NOMO-1 treated with DMSO at 0.1 percent for 48 hours (cell line): Measurements from ENCODE around the gene IFI27.
"Not testable (repeated sequence)": the region's sequence is repeated elsewhere in the genome, so short reads cannot be mapped to it uniquely, and the experiment has no call there.

Source experiments
- DNase-seq: peaks from one replicate; lab custom pipeline; 2025; ENCODE audit not compliant: unreplicated experiment; lab: John Stamatoyannopoulos, UW

IFI27 gene

DNA sequence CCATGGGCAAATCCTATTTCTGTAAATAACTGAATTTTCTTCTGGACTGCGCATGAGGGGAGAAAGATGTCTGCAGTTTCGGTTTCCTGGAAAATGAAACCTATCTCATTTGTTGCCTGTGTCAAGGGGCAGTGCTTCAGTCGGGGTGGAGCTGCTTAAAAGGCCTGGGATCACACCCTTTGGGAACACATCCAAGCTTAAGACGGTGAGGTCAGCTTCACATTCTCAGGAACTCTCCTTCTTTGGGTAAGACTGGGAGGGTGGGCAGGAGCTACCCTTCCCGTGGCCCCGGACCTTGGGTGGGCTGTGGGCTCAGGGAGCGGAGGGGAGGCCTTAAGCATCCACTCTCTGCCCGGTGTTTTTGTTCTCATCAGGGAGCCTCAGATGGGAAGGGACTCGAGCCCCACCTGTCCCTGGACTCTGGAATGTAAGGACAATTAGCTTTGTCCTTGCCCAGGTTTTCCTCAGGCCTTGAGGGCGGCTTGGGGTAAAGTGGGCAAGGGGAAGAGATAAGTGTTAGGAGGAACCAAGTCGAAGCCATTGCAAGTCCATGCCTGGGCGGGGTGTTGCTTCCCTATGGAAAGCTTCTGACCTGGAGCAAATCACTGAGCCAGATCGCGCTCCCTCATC, at the start of gene IFI27:
TSS of gene IFI27 (plus strand) at position 185 of the 630 bp plus-strand sequence.
- no peak for DNase-seq

DNA sequence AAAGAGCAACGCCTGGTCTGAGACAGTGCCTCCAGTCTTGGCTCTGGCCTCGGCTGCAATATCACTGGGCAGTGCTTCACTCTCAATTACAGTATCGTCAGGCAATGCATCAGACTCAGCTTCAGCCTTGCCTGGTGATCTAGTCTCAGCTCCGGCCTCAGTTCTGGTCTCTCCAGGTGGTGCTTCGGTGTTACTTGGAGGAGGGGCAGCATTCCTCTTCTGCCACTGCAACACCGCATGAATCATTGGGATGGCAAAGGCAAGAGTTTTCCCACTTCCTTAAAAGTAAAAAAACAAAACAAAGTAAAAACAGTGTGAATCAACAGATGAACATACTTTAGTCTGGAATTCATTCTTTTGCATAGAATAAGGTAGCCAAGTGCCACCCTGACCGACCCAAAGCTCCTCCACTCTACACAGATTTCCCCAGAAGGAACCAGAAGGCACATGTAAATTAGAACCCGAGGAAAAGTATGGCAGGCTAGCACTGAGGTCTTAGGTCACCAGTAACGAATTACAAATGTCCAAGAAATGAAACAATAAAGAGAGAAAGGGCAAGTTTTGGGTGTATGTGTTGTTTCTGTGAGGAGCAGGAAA, 48.1 kb upstream of the IFI27 start:
- no peak for DNase-seq

DNA sequence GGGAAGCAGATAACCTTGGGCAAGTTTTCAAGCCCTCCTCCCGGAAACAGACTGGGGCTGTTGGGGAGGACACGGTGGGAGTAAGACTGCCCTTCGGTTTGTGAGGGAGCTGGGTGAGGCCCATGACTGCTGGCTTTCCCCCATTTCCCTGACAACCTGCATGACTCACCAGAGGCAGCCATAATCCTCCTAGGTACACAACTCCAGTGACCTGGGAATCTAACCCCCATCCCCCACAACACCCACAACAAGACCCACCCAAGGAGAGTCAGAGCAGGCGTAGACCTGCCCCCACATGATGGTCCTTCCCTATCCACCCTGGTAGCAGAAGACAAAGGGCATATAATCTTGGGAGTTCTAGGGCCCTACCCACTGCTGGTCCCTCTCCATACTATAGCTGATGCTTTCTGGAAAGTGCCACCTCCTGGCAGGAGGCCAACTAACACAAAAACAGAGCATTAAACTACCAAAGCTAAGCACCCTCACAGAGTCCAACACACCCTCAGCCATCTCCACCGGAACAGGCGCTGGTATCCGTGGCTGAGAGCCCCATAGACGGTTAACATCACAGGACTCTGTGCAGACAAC, 44.4 kb upstream of the IFI27 start:
- no peak for DNase-seq

DNA sequence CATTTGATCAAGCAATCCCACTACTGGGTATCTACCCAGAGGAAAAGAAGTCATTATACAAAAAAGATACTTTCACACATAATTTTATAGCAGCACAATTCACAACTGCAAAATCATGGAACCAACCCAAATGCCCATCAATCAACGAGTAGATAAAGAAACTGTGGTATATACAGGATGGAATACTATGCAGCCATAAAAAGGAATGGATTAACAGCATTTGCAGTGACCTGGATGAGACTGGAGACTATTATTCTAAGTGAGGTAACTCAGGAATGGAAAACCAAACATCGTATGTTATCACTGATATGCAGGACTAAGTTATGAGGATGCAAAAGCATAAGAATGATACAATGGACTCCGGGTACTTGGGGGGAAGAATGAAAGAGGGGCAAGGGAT, 38.5 kb upstream of the IFI27 start:
- DNase-seq: not testable (repeated sequence)

DNA sequence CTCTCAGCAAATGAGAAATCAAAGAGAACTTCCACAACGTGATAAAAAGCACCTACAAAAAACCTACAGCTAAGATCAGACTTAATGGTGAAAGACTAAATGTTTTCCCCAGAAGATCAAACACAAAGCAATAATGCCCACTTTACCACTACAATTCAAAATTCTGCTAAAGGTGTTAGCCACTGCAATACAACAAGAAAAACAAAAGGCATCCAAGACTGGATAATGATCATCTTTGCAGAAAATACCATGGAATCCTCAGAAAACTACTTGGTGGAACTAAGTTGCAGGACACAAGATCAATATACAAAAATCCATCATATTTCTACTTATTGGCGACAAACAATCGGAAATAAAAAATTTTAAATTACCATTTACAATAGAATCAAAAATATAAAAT, 36.0 kb upstream of the IFI27 start:
- DNase-seq: no peak

DNA sequence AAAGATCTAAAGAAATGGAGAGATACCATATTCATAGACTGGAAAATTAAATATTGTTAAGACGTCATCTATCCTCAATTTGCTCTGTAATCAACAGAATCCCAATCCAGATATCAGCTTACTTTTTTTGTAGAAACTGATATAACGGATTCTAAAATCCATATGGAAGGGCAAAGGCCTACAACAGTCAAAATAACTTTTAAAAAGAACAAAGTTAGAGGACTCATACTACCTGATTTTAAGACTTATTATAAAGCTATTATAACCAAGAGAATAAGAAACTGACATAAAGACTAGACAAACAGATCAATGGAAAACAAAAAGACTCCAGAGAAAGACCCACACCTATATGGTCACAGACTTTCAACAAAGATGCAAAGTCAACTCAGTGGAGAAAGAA, 35.5 kb upstream of the IFI27 start:
- no peak for DNase-seq

DNA sequence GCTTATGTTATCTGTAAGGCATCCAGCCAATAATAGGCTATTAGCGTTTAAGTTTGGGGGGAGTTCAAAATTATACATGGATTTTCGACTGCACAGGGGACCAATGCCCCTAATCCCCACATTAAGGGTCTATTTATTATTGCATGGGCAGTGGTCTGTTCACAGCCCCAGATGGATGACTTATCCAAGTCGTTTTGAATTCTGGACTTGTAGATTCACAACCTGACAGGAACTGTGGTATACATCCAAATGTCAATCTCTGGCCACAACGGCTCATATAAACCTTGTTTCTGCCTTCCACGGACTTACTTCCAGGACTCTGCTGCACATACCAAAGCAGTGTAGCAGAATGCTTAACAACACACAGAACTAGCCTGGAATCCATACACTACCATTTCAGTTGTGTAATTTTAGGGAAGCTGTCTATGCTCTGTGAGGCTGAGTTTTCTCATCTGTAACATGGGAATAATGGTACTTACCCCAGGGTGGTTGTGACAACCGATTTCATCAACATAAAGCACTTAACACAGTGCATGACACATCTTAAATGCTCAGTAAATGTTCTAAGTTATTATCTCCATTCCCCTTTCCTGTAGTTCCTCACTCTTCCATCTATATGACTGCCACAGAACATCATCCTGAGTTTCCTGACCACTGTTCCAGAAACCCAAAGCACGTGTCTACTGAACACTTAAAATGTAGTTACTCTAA, 33.3 kb upstream of the IFI27 start:
- DNase-seq: no peak

DNA sequence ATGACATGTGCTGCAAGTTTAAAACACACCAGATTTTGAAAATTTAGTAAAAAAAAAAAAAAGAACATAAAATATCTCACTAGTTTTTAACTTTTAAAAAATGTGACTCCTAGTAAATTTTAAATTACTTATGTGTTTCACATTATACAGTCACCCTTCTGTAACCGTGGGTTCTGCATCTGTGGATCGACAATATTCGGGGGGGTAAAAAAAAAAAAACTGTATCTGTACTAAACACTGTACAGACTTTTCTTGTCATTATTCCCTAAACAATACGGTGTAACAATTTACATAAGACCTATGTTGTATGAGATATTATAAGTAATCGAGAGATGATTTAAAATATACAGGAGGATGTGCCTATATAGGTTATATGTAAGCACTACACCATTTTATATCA, 32.7 kb upstream of the IFI27 start:
- no peak for DNase-seq

DNA sequence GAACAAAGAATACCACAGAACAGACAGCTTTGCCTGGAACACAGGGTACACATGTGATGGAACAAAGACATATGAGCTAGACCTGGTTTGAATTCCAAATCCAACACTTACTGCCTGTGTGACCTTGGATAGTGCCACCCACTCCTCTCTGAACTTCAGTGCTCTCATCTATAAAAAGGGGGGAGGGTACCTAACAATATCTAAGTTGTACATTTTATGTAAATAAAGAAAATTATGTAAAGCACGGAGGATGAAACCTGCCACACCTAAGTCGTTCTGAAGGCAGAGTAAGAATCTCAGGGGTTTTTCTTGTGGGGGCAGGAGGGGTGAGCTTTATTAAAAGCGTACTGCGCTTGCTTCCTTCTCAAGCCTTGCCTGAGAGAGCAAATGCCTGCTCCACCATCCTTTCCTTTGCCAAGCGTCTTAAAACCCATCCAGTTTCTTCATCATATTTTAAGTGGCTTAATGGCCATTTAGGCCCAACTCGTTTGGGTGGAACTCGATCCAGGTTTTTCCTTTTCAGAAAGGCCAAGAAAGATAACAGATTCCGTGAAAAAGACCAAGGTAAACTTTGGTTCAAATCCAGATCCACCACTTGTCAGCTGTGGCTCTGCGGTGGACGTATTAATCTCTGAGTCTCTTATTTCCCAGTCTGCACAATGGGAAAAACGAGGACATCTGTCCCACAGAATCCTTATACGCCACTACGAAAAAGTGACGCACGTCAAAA, 30.5 kb upstream of the IFI27 start:
- DNase-seq: no peak

DNA sequence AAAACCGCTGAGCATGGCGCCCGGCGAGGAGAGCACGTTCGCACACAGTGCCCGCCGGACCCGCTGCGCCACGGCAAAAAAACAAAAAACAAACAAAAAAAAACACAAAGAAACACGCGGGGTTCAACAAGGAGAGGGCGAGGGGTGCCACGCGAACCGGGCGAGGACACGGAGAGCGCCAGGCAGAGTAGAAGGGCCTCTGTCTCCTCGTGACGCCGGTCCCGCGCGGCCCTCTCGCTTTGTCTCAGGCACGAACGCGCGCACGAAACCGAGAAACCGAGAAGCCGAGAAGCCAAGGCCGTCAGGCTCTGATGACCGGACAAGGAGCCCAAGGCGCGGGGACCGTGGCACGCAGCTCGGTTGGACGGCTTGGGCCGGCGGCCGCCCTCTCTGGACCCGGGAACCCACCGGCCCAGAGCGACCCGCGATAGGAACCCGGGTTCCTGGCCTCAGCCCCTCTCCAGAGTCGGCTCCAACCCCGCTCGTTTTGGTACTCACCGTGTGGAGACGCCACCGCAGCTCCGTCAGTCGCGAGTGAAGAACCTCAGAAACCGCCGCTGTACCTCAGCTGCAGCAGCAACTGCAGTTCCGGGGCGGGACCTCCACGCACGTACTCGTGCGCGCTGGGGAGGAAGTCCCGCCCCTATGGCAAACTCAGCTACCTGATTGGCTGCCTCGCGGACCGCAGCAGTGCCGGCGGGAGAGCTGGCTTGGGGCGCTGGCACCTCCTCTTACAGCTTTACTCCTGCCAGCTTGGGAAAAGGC, 29.7 kb upstream of the IFI27 start, which contains the start of the genes DDX24 and IFI27L1:
TSS of gene DDX24 (minus strand) at position 582 of the 765 bp plus-strand sequence. CDS start 1,460 bp downstream, outside the sequence.
TSS of gene IFI27L1 (plus strand) at position 690 of the 765 bp plus-strand sequence. CDS start 15,628 bp downstream, outside the sequence.
- peak; percentile 93 for DNase-seq

DNA sequence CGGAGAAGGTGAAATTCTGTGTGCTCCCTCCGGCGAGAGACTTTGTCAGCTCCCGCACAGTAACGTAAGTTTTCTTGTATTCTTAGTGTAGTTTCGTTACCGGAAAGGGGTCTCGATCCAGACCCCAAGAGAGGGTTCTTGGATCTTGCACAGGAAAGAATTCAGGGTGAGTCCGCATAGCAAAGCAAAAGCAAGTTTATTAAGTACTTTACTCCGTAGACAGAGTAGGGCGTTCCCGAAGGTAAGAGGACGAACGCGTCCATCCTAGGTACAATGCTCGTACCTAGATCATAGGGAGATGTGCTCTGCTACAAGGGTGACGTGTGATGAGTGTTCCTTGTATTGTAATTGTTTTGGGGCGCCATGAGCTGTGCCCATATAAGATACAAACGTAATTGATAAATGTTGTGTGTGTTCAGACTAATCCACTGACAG, 29.1 kb upstream of the IFI27 start:
- peak; percentile 22 for DNase-seq

DNA sequence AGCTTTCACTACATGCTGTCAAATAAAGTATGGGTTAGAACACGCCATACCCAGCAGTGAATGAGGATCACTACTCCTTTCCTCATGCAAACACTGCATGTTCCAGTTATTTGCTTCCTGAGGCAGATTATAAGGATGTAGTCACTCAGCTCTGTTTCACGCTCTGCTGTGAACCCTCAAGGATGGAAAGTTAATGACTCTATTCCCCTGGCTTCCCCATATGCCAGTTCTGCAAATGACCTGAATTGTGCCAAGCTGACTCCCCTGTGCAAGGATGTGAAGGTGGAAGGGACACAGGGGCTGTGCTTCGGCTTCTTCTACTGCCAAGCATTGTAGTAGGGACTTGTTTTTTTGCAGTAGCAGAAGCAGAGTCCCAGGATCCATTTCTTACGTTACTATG, 22.6 kb upstream of the IFI27 start:
- DNase-seq: no peak

DNA sequence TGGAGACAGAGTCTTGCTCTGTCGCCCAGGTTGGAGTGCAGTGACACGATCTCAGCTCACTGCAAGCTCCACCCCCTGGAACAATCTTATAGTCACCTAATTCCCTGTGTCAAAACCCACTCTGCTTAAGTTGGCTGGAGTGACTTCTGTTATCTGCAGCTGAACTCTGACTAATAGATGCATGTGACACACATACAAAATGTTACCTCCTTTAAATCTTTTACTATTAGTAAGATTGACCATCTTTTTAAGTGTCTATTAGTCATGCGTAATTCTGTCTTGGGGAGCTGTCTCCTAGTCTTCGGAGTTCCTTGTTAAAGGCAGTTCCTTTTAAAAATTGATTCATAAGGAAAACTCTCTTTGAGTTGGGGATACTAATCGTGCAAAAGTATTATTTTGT, 22.0 kb upstream of the IFI27 start:
- DNase-seq: no peak

DNA sequence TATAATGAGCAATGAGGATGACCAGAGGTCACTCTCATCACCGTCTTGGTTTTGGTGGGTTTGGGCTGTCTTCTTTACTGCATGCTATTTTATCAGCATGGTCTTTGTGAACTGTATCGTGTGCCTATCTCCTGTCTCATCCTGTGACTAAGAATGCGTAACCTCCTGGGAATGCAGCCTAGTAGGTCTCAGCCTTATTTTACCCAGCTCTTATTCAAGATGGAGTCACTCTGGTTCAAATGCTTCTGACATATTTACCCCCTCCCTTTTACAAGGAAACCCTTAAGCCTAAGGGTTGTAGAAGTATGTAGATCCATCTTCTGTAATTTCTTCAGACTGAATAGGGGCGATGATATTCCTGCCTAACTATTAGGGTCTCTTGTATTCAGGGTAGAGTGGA, 21.1 kb upstream of the IFI27 start:
- DNase-seq: no peak

DNA sequence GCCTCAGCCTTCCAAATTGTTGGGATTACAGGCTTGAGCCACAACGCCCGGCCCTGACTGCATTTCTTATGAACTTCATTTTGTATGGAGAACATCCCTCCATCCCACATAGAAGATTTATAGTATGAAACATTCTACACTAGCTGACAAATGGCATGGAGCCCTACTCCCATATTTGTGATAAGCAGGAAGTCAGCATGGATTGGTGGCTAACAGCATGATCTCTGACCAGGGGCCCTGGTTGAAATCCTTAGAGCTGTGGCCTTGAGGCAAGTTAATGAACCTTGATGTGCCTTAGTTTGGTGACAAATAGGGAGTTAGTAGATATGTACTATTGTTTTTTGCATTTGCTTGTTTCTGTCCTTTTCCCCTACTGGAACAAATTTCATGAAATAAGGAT, 17.1 kb upstream of the IFI27 start:
- no peak for DNase-seq

DNA sequence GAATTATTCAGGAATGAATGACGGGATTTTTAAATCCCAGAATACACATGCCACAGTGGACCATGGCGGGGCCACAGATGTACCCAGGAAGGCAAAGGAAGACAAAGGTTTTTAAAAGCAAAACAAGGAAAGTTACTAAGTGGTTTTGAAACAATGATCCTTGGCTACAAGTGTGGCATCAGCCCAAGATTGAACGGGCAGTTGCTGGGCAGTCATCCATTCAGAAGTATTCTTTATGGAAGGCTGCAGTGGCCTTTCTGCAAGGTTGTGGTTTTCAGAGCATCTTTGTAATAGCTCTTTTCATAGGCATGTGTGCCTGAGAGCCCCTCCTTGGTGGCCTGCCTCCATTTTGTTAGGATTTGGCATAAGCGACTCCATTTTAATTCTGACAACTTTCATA, 13.4 kb upstream of the IFI27 start:
- no peak for DNase-seq

DNA sequence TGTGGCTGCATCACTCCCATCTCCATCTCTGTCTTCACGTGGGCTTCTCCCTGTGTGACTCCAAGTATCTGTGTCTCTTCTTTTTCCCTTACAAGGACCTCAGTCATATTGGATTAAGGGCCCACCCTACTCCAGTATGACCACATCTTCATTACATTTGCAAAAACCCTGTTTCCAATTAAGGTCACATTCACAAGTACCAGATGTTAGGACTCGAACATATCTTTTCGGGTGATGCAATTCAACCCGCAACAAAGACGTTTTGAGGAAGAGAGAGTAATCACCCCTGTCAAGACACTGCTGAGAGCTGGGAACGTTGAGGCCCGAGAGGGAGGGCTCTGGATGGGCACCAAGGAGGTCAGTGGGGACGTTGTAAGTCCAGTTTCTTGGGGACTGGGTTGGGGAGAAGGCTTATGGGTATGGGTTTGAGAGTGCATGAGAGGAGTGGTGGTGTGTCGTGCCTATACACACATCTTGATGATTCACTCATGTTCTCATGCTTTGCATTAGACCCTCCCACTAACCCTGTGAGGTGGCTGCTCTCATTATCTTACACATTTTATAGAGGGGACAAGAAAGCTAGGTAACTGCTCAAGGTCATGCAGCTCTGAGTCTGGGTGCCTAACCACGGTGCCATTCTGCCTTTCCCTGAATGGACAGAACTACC, 12.1 kb upstream of the IFI27 start:
- peak; percentile 76 for DNase-seq

DNA sequence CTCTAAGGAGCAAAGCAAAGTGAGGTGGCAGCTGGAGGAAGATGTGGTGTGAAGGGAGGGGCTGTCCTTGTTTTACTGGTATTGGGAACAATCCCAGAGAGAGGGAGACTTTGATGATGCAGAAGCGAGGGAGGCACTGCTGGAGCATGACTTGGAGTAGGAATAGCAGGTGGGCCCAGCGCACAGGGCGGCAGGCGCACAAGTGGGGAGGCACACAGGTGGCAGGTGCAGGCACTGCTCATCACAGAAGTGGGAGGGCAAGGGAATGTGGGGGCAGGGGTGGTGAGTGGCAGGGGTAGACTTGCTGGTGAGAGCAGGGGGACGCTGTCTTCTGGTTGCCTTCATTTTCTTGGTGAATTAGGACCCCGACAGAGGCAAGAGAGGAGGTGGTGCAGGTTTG, 11.5 kb upstream of the IFI27 start:
- no peak for DNase-seq

DNA sequence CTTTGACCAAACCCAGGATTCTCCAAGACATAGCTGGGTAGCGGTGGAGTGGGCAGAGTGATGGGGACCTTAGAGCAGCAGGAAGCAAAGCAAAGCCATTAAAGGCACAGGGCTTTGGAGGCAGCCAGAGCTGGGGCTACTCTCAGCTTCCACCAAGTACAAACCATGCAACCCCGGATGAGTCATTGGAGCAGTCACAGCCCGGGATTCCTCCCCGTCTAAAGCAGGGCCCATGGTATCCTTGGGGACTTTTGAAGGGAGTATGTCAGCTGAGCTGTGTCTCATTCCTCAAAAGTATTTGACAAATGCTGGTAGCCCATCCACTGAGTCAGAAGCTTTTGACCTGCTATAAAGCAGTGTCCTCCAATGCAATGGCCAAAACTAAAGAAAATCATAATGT, 9.7 kb upstream of the IFI27 start:
- DNase-seq: no peak

DNA sequence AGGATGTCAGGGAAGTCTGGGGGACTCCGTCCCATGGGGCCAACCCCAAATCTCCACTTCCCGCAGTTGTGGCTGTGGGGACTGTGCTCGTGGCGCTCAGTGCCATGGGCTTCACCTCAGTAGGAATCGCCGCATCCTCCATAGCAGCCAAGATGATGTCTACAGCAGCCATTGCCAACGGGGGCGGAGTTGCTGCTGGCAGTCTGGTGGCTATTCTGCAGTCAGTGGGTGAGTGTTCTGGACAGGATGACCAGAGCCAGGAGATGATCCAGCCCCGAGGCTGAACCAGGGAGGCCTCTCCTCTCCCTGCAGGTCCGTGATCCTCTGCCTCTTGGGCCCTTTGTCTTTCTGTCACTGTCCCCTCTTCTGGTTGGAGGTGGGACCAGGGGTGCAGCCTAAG, 8.8 kb upstream of the IFI27 start:
- DNase-seq: no peak
